Measurements from ENCODE around the gene NMT2.
"Not testable (repeated sequence)": the region's sequence is repeated elsewhere in the genome, so short reads cannot be mapped to it uniquely, and the experiment has no call there.

Gene NMT2

DNA sequence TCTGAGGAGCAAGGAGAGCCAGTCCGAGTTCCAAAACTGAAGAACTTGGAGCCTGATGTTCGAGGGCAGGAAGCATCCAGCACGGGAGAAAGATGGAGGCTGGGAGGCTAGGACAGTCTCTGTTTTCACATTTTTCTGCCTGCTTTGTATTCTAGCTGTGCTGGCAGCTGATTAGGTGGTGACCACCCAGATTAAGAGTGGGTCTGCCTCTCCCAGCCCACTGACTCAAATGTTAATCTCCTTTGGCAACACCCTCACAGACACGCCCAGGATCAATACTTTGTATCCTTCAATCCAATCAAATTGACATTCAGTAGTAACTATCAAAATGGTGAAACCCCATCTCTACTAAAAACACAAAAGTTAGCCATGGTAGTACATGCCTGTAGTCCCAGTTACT, 38.9 kb upstream of the NMT2 start:
- not testable (repeated sequence) for H3K36me3 ChIP-seq (ENCODE audit: control insufficient read depth in 1 of 2, insufficient read depth in 2 of 2, low read length in 2 of 2); H3K9me3 ChIP-seq (ENCODE audit: insufficient read depth, low read depth, low read length); H3K4me2 ChIP-seq (ENCODE audit: low read length); H3K4me3 ChIP-seq (ENCODE audit: low read depth, low read length); H2BK5ac ChIP-seq (ENCODE audit: low read depth, low read length, poor library complexity); H3K9ac ChIP-seq (ENCODE audit: low read length); H3K4me1 ChIP-seq (ENCODE audit: control insufficient read depth in 1 of 2, insufficient read depth in 2 of 2, low read length in 2 of 2); H3K23ac ChIP-seq (ENCODE audit: low read length); H3K14ac ChIP-seq (ENCODE audit: low read length); DNase-seq; H3K18ac ChIP-seq (ENCODE audit: low read length); H3K27me3 ChIP-seq (ENCODE audit: insufficient read depth, low read length); H2AFZ ChIP-seq (ENCODE audit: insufficient read depth, low read length, poor library complexity); H2BK120ac ChIP-seq (ENCODE audit: insufficient read depth, low read length, poor library complexity); H3K27ac ChIP-seq (ENCODE audit: low read depth, low read length); H4K91ac ChIP-seq (ENCODE audit: low read depth, low read length); H3K79me1 ChIP-seq (ENCODE audit: low read length); H4K12ac ChIP-seq (ENCODE audit: low read depth, low read length); H2AK5ac ChIP-seq (ENCODE audit: low read length); H3K79me2 ChIP-seq (ENCODE audit: control insufficient read depth, insufficient read depth, low read length, poor library complexity); H2BK12ac ChIP-seq (ENCODE audit: low read length); H4K8ac ChIP-seq (ENCODE audit: low read depth, low read length); H3K4ac ChIP-seq (ENCODE audit: low read depth, low read length)
- WGBS (ENCODE audit: extremely low coverage, insufficient coverage, insufficient read length), result no CpG with 5 or more reads among the region's 4 CpGs

DNA sequence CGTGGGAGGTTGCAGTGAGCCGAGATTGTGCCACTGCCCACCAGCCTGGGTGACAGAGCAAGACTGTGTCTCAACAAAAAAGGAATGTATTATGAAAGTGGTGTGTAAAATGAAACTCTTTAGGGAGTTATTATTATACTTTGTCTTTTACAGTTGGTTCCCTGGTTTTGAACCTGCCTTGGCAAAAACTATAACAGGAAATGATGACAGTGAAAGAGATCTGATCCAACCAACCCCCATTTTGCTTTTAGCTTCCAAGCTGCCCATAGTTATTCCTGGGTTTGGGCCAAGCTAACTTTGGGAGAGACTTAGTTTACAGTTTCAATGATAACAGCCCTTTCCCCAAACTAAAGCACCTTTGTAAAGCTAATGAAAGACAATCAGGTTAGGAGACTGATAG, 34.1 kb upstream of the NMT2 start:
- Histone ChIP-seq H3K36me3 (ENCODE audit: control insufficient read depth in 1 of 2, insufficient read depth in 2 of 2, low read length in 2 of 2) (peaks cover 1 to 4% of the 10 kb centered on the region in 2 experiments), H3K9ac (ENCODE audit: low read length) (no peak overlapping the region), H3K79me1 (ENCODE audit: low read length) (peaks cover 2% of the 10 kb centered on the region), H3K4me3 (ENCODE audit: low read depth, low read length) (no peak overlapping the region), H3K9me3 (ENCODE audit: insufficient read depth, low read depth, low read length) (no peaks in the 10 kb centered on the region), H3K18ac (ENCODE audit: low read length) (no peak overlapping the region), H4K12ac (ENCODE audit: low read depth, low read length) (no peak overlapping the region), H2AFZ (ENCODE audit: insufficient read depth, low read length, poor library complexity) (no peak overlapping the region), H3K23ac (ENCODE audit: low read length) (no peak overlapping the region), H2BK12ac (ENCODE audit: low read length) (peak overlapping the region; percentile 53), H2BK5ac (ENCODE audit: low read depth, low read length, poor library complexity) (no peak overlapping the region), H2AK5ac (ENCODE audit: low read length) (no peak overlapping the region), H4K91ac (ENCODE audit: low read depth, low read length) (no peak overlapping the region), H3K4me2 (ENCODE audit: low read length) (no peak overlapping the region), H3K4me1 (ENCODE audit: control insufficient read depth in 1 of 2, insufficient read depth in 2 of 2, low read length in 2 of 2) (peaks cover 16% of the 10 kb centered on the region in 2 experiments), H4K8ac (ENCODE audit: low read depth, low read length) (no peak overlapping the region), H3K14ac (ENCODE audit: low read length) (no peak overlapping the region), H2BK120ac (ENCODE audit: insufficient read depth, low read length, poor library complexity) (no peak overlapping the region), H3K27me3 (ENCODE audit: insufficient read depth, low read length) (no peaks in the 10 kb centered on the region), H3K79me2 (ENCODE audit: control insufficient read depth, insufficient read depth, low read length, poor library complexity) (no peaks in the 10 kb centered on the region), H3K27ac (ENCODE audit: low read depth, low read length) (no peak overlapping the region), H3K4ac (ENCODE audit: low read depth, low read length) (no peak overlapping the region)
- WGBS (ENCODE audit: extremely low coverage, insufficient coverage, insufficient read length), result no CpG with 5 or more reads among the region's 2 CpGs
- no peak for DNase-seq

DNA sequence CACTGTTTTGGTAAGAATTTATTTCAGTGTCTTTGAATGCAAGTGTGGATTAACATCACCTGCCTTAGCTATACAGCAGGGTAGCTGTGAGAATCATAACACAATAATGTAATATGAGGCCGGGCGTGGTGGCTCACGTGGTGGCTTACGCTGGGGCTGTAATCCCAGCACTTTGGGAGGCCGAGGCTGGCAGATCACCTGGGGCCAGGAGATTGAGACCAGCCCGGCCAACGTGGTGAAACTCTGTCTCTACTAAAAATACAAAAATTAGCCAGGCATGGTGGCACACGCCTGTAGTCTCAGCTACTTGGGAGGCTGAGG, 33.8 kb upstream of the NMT2 start:
- not testable (repeated sequence) for H2AK5ac ChIP-seq (ENCODE audit: low read length); H2BK5ac ChIP-seq (ENCODE audit: low read depth, low read length, poor library complexity); H4K12ac ChIP-seq (ENCODE audit: low read depth, low read length); H4K91ac ChIP-seq (ENCODE audit: low read depth, low read length); H2BK120ac ChIP-seq (ENCODE audit: insufficient read depth, low read length, poor library complexity); H3K14ac ChIP-seq (ENCODE audit: low read length); H3K9ac ChIP-seq (ENCODE audit: low read length); H3K27ac ChIP-seq (ENCODE audit: low read depth, low read length); H3K79me1 ChIP-seq (ENCODE audit: low read length); H3K79me2 ChIP-seq (ENCODE audit: control insufficient read depth, insufficient read depth, low read length, poor library complexity); H3K18ac ChIP-seq (ENCODE audit: low read length); H3K36me3 ChIP-seq (ENCODE audit: control insufficient read depth in 1 of 2, insufficient read depth in 2 of 2, low read length in 2 of 2); H2AFZ ChIP-seq (ENCODE audit: insufficient read depth, low read length, poor library complexity); H3K9me3 ChIP-seq (ENCODE audit: insufficient read depth, low read depth, low read length); H3K27me3 ChIP-seq (ENCODE audit: insufficient read depth, low read length); H3K4ac ChIP-seq (ENCODE audit: low read depth, low read length); H3K23ac ChIP-seq (ENCODE audit: low read length); H3K4me2 ChIP-seq (ENCODE audit: low read length); H3K4me3 ChIP-seq (ENCODE audit: low read depth, low read length); H4K8ac ChIP-seq (ENCODE audit: low read depth, low read length); DNase-seq
- Histone ChIP-seq H2BK12ac (ENCODE audit: low read length) (peak overlapping the region; percentile 53), H3K4me1 (ENCODE audit: control insufficient read depth in 1 of 2, insufficient read depth in 2 of 2, low read length in 2 of 2) (peaks cover 16% of the 10 kb centered on the region in 2 experiments)
- no CpG with 5 or more reads among the region's 8 CpGs for WGBS (ENCODE audit: extremely low coverage, insufficient coverage, insufficient read length)

DNA sequence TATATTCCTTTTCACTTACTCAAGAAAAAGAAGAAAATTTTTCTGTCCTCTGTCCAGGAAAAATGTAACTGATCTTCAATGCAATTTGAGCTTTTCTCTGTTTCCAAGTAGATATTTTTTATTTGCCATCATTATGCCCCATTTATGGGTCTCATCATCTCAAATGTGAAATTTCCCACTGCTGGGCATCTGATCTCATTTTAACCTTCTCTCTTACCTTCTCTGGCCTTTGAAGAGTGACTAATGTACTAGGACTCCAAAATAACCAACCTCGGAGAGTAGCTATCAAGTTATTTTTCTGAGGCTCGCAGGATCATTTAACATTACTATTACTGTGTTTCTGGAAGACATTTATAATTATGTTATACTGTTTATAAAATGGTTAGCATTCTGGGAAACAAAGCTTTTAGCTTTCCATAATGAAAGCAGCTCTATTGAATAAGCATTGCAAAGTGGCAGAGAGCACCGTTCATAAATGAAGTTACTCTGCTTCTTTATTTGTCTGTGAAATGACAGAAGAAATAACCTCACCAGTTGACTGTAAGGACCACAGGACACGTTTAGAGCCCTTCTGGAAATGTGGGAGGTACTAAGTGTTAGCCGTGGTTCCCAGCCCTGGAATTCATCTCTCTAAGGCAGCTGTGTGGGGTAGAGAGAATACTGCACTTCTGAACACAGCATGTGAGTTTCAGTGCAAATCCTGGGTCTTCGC, 33.3 kb upstream of the NMT2 start:
- H3K23ac ChIP-seq (ENCODE audit: low read length), result no peak overlapping the region
- no peaks in the 10 kb centered on the region for H3K9me3 ChIP-seq (ENCODE audit: insufficient read depth, low read depth, low read length)
- H2BK12ac ChIP-seq (ENCODE audit: low read length), result peak overlapping the region; percentile 3
- no peak overlapping the region for H4K8ac ChIP-seq (ENCODE audit: low read depth, low read length)
- no peak overlapping the region for H3K14ac ChIP-seq (ENCODE audit: low read length)
- no peak overlapping the region for H2BK120ac ChIP-seq (ENCODE audit: insufficient read depth, low read length, poor library complexity)
- H2BK5ac ChIP-seq (ENCODE audit: low read depth, low read length, poor library complexity), result no peak overlapping the region
- H3K9ac ChIP-seq (ENCODE audit: low read length), result no peak overlapping the region
- H3K27me3 ChIP-seq (ENCODE audit: insufficient read depth, low read length), result no peaks in the 10 kb centered on the region
- no peak overlapping the region for H2AFZ ChIP-seq (ENCODE audit: insufficient read depth, low read length, poor library complexity)
- H4K12ac ChIP-seq (ENCODE audit: low read depth, low read length), result no peak overlapping the region
- no peak overlapping the region for H2AK5ac ChIP-seq (ENCODE audit: low read length)
- peaks cover 16% of the 10 kb centered on the region in 2 experiments for H3K4me1 ChIP-seq (ENCODE audit: control insufficient read depth in 1 of 2, insufficient read depth in 2 of 2, low read length in 2 of 2)
- no peak overlapping the region for H3K4me3 ChIP-seq (ENCODE audit: low read depth, low read length)
- peaks cover 0 to 4% of the 10 kb centered on the region in 2 experiments for H3K36me3 ChIP-seq (ENCODE audit: control insufficient read depth in 1 of 2, insufficient read depth in 2 of 2, low read length in 2 of 2)
- H3K18ac ChIP-seq (ENCODE audit: low read length), result no peak overlapping the region
- H3K79me1 ChIP-seq (ENCODE audit: low read length), result peaks cover 2% of the 10 kb centered on the region
- H4K91ac ChIP-seq (ENCODE audit: low read depth, low read length), result no peak overlapping the region
- H3K27ac ChIP-seq (ENCODE audit: low read depth, low read length), result no peak overlapping the region
- no peak overlapping the region for H3K4me2 ChIP-seq (ENCODE audit: low read length)
- H3K79me2 ChIP-seq (ENCODE audit: control insufficient read depth, insufficient read depth, low read length, poor library complexity), result no peaks in the 10 kb centered on the region
- WGBS (ENCODE audit: extremely low coverage, insufficient coverage, insufficient read length), result no CpG with 5 or more reads among the region's 6 CpGs
- DNase-seq, result peak in 1 of 2 donors; percentile 25
- H3K4ac ChIP-seq (ENCODE audit: low read depth, low read length), result no peak overlapping the region

All from trophoblast cell (in vitro differentiated cells and primary cell).